Raji (cell line): ENCODE results near the gene B4GALT1.
A peak's percentile ranks its signal among the peaks of the same experiment; 100 is the strongest.

Experiments
- POLR2A ChIP-seq: IDR thresholded peaks from 2 replicates; pipeline ENCODE4 v1.6.1; 2011; ENCODE audit warnings: low read depth, low read length, control low read depth; ENCODE audit not compliant: insufficient read depth

B4GALT1 gene

GRCh38 chr9:33099754-33100153 lies 67.4 kb downstream of the B4GALT1 start:
- no peak for TF ChIP-seq POLR2A

- no peak for TF ChIP-seq POLR2A
Observed at GRCh38 chr9:33097192-33097591, 69.9 kb downstream of the B4GALT1 start.

- TF ChIP-seq POLR2A: no peak
Observed at GRCh38 chr9:33092634-33093033, 74.5 kb downstream of the B4GALT1 start.

DNA sequence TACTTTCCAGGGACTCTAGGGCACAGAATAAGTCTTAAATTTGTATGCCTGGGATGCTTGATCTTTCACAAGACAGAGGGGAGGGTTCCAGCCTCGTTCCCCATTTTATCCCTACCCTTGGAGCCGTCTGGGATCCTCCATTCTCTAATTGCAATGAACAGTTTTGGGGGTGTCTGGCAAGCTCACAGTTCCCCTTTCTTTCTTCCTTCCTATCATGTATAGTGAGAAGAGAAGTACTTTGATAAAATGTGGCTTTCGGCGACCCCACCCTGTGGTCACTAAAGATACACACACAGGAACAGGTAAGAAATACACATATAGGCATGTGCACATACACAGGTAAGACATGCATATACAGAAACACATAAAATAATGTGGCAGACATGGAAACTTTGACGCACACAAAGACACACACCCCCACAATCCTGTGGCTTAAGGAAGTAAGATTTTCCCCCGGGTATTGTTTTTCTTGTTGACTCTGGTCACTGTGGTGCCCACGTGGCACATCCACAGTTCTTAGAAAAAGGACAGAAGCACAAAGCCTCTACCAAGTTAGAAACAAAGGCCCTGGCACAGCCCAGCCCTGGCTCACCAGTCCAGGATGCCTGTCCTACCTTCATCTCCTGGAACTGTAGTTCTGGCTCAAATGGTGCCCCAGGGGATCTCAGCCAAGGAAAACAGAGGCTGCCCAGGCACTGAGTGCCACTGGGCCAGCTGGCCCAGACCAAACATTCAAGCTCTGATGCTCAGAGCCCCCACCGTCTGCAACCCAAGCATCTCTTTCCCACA lies 84.4 kb downstream of the B4GALT1 start:
- no peak for TF ChIP-seq POLR2A

DNA sequence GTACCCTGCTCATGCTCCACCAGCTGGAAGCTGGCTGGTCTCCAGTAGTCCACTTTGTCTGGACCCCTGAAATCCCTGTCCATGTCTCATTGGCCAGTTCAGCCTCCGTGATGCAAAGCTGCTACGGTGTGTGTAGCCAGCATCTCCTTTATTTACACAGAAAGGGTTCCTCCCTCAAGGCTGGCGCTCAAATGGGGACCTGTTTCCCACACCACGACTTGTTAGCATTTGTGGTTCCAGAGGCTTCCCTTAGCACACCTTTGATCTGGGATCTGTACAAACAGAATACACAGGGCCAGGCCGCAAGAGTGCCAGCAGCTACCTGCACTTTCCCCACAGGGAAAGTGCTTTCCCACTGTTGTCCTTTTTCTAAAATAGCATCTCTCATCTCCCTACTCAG lies 85.0 kb downstream of the B4GALT1 start:
- no peak for TF ChIP-seq POLR2A

DNA sequence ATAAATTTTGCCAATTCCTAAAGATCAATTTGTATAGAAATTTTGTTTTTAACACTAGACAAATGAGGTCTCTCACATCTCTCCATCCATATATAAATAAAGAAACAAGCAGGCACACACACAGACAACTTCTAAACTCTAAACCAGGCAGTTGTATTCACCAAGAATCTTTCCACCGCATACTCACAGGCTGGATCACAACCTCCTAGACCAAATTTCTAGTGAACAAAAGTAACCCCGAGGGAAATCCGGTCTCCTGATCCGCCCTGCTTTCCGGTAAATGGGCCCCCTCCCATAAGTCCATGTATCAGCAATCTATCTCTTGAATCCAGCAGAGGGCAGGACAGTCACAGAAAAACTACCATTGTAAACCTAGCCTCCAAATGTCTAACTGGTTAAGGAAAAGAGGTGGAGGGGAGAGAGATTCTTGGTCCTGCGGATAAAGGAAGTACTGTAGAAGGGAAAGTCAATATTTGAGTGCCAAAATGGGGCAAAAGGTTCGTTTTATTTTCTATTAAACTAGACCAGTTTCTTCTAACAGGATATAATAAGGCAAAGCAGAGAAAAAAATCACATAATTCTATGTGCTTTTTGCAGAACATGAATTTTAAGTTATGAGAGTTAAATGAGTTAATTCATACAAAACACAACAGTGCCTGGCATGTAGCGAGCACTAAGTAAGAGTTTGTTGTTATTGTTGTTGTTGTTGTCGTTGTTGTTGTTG lies 85.8 kb downstream of the B4GALT1 start:
- TF ChIP-seq POLR2A: no peak

GRCh38 chr9:33080534-33080933 lies 86.6 kb downstream of the B4GALT1 start:
- TF ChIP-seq POLR2A: no peak

- peak; percentile 88 for TF ChIP-seq POLR2A
Observed at GRCh38 chr9:33076046-33077004, 90.8 kb downstream of the B4GALT1 start, which contains the start of gene SMU1. TSS of gene SMU1 (minus strand) at chr9:33076674. CDS start at chr9:33076608, 66 bp downstream.

GRCh38 chr9:33068991-33069390 lies 98.1 kb downstream of the B4GALT1 start:
- no peak for TF ChIP-seq POLR2A

- no peak for TF ChIP-seq POLR2A
Observed at GRCh38 chr9:33065157-33066076, 101.7 kb downstream of the B4GALT1 start.
